ENCODE data around the gene KATNA1.
A peak's percentile ranks its signal among the peaks of the same experiment; 100 is the strongest.
"Not testable (repeated sequence)": the region's sequence is repeated elsewhere in the genome, so short reads cannot be mapped to it uniquely, and the experiment has no call there.

KATNA1 gene

DNA sequence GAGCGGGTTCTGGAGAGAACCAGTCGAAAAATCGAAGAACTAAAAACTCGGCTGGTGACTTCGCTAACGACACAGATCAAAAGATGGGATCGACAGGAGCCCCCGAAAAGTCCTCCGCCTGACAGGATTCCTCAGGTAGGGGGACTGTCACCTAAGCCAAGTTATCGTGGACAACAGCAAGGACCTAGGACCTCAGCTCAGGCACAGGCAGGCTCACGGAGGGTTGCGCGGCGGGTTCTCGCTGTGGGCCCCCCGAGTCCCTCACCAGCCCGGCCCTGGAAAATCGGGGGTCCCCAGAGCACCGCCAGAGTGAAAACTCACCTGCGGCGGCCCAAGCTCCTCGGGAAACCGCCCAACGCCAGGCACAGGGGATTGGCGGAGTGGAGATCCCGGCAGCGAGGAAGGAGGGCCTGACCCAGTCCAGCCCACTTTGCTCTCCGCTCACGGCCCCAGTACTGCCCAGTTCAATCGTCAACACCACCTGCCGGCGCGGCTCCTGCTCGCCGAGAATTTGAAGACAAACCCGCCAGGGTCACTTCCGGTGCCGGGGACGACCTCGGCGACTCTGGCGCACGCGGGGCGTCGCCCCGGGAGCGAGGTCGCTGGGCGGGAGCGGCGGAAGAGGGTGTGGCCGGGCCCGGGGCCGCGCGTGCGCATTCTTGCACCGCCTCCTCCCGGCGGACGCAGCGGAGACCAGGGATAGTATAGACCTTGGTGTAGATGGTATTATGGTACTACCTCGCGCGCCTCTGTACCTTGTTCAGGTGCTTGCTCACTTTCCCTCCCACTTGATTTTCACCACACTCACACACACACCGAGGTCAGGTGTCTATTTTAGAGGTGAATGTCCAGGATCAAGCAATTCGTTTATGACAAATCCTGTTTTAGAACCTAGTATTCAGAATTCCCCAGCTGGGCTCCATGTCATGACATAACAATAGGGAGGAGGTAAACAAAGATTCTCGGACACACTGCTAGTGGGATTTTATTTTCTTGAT, at the start of gene KATNA1:
Gene KATNA1 (minus strand): TSS at position 567 of the 998 bp plus-strand sequence. CDS start 10,167 bp downstream, outside the sequence.
- Mint-ChIP-seq H3K4me1 (peaks cover 11% of the 10 kb centered on the region), H3K4me3 (peak within 1 kb of the TSS; percentile 89 to 91), H3K9me3 (no peaks in the 10 kb centered on the region), H3K27ac (peak within 1 kb of the TSS; percentile 92 to 97), H3K27me3 (no peaks in the 10 kb centered on the region)
- DNase-seq (peak; percentile 92 to 93), ATAC-seq (peak; percentile 95)

DNA sequence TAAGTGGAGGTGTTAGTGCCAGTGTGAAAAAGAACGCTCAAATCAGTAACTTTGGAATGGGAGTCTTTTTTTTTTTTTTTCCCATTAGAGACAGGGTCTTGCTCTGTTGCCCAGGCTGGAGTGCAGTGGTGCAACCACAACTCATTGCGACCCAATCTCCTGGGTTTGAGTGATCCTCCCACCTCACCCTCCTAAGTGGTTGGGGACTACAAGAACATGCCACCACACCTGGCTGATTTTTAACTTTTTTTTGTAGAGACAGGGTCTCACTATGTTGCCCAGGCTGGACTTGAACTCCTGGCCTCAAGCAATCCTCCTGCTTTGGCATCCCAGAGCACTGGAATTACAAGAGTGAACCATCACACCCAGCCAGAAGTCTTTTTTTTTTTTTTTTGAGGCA, 49.7 kb upstream of the KATNA1 start:
- Mint-ChIP-seq H3K27me3 (no peaks in the 10 kb centered on the region), H3K4me1 (peaks cover 8% of the 10 kb centered on the region)
- no peak for ATAC-seq

GRCh38 chr6:149696901-149697300, 48.4 kb upstream of the KATNA1 start:
- ATAC-seq (no peak), DNase-seq (no peak)
- no peaks in the 10 kb centered on the region for H3K27me3 Mint-ChIP-seq
- no peak overlapping the region for H3K4me3 Mint-ChIP-seq
- H3K4me1 Mint-ChIP-seq = peaks cover 8% of the 10 kb centered on the region
- no peak overlapping the region for H3K27ac Mint-ChIP-seq
- no peaks in the 10 kb centered on the region for H3K9me3 Mint-ChIP-seq

More for the DNA sequence above, 49.7 kb upstream of the KATNA1 start:
- DNase-seq = no peak
- H3K4me3 Mint-ChIP-seq = no peak overlapping the region
- H3K9me3 Mint-ChIP-seq = no peaks in the 10 kb centered on the region
- peak overlapping the region in 1 of 2 donors; percentile 42 for H3K27ac Mint-ChIP-seq

GRCh38 chr6:149694921-149695320, 46.4 kb upstream of the KATNA1 start:
- H3K27ac Mint-ChIP-seq = no peak overlapping the region
- ATAC-seq (no peak), DNase-seq (no peak)
- no peaks in the 10 kb centered on the region for H3K27me3 Mint-ChIP-seq
- H3K9me3 Mint-ChIP-seq = no peaks in the 10 kb centered on the region
- H3K4me1 Mint-ChIP-seq = peaks cover 8% of the 10 kb centered on the region
- no peak overlapping the region for H3K4me3 Mint-ChIP-seq

- no peaks in the 10 kb centered on the region for H3K9me3 Mint-ChIP-seq
- H3K27ac Mint-ChIP-seq = no peak overlapping the region
- no peak for DNase-seq
- H3K4me3 Mint-ChIP-seq = no peak overlapping the region
- H3K27me3 Mint-ChIP-seq = no peaks in the 10 kb centered on the region
- H3K4me1 Mint-ChIP-seq = peaks cover 23% of the 10 kb centered on the region
- no peak for ATAC-seq
Measured at GRCh38 chr6:149691201-149691600, 42.7 kb upstream of the KATNA1 start.

DNA sequence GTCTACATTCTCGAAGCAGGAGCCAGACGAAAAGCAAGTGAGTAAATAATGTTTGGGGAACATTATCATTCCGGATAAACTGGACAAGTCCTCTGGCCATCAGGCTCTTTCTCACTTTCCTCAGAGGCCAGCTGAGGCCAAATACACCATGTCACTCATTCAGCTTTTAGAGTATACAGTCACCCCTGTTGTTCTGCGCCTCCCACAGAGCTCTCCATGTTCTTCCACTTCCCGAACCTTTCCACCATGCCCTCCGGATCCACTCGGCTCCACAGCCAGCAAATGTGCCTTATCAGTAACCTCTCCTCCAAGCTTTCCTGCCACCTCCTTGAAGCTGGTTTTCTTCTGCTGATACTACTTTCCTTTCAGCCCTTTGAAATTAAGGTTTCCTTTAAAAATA, 37.7 kb upstream of the KATNA1 start:
- Mint-ChIP-seq H3K4me1 (peaks cover 35% of the 10 kb centered on the region), H3K9me3 (no peaks in the 10 kb centered on the region)
- ATAC-seq = no peak

DNA sequence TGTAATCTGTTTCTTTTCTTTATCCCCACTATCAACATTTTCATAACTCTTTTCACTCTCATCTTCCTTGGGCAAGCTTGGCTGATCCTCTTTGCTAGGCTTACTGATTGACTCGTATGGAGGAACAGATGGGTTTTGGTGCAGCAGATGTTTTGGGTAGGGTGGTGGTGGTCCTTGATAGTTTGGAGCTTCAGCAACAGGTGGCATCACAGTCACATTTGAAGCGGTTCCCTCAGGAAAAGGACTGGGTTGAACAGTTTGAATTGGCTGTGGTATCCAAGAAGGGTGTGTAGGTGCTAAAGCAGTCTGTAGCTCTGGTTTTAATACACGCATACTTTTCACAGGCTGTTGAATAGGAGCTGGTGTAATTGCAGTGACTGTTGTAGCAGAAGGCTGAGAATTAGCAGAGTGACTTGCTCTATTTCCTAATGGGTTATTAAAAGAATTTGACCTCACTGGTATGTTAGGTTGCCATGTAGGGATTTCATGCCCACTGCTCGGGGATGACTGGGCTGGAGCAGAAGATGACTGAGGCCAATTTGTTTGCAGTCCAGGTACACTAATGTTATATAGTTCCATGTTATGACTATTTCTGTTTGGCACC, 34.8 kb upstream of the KATNA1 start:
- no peak overlapping the region for H3K4me3 Mint-ChIP-seq
- H3K27ac Mint-ChIP-seq = no peak overlapping the region
- no peaks in the 10 kb centered on the region for H3K9me3 Mint-ChIP-seq
- ATAC-seq (no peak), DNase-seq (no peak)
- peaks cover 31% of the 10 kb centered on the region for H3K4me1 Mint-ChIP-seq
- no peaks in the 10 kb centered on the region for H3K27me3 Mint-ChIP-seq

More for the DNA sequence above, 37.7 kb upstream of the KATNA1 start:
- Mint-ChIP-seq H3K27ac (peak overlapping the region in 1 of 2 donors; percentile 37), H3K27me3 (no peaks in the 10 kb centered on the region), H3K4me3 (peak overlapping the region in 1 of 2 donors; percentile 7)
- no peak for DNase-seq

DNA sequence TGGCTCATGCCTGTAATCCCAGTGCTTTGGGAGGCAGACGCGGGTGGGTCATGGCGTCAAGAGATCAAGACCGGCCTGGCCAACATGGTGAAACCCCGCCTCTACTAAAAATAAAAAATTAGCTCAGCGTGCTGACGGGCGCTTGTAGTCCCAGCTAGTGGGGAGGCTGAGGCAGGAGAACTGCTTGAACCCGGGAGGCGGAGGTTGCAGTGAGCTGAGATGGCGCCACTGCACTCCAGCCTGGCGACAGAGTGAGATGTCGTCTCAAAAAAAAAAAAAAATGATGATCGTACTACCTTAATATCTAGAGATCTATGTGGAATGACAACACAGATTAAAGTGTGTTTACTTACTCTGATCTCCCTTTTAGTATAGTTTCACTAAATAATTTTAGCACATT, 33.3 kb upstream of the KATNA1 start:
- not testable (repeated sequence) for H3K9me3 Mint-ChIP-seq, ATAC-seq, H3K27me3 Mint-ChIP-seq, H3K4me3 Mint-ChIP-seq, H3K27ac Mint-ChIP-seq, DNase-seq
- peaks cover 18% of the 10 kb centered on the region for H3K4me1 Mint-ChIP-seq

- H3K4me1 Mint-ChIP-seq = peaks cover 12% of the 10 kb centered on the region
Measured at GRCh38 chr6:149681209-149681608, 32.7 kb upstream of the KATNA1 start.

GRCh38 chr6:149680503-149680902, 32.0 kb upstream of the KATNA1 start:
- no peak overlapping the region for H3K27ac Mint-ChIP-seq
- H3K4me1 Mint-ChIP-seq = peaks cover 9% of the 10 kb centered on the region
- DNase-seq = no peak

More at GRCh38 chr6:149681209-149681608, 32.7 kb upstream of the KATNA1 start:
- Mint-ChIP-seq H3K4me3 (no peak overlapping the region), H3K27ac (no peak overlapping the region), H3K9me3 (no peaks in the 10 kb centered on the region), H3K27me3 (no peaks in the 10 kb centered on the region)
- no peak for ATAC-seq
- DNase-seq = no peak

DNA sequence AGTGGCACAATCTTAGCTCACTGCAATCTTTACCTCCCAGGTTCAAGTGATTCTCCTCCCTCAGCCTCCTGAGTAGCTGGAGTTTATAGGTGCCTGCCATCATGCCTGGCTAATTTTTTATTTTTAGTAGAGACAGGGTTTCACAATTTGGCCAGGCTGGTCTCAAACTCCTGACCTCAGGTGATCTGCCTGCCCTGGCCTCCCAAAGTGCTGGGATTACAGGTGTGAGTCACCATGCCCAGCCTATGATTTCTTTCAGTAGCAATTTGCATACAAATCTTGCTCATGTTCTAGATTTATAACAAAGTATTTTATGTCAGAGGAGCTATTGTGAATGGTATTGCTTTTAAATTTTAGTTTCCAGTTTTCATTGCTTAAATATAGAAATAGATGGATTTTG, 23.8 kb upstream of the KATNA1 start:
- not testable (repeated sequence) for H3K27me3 Mint-ChIP-seq, ATAC-seq, H3K9me3 Mint-ChIP-seq, H3K4me3 Mint-ChIP-seq, DNase-seq, H3K4me1 Mint-ChIP-seq
- H3K27ac Mint-ChIP-seq = peak overlapping the region in 1 of 2 donors; percentile 77

More at GRCh38 chr6:149680503-149680902, 32.0 kb upstream of the KATNA1 start:
- Mint-ChIP-seq H3K9me3 (no peaks in the 10 kb centered on the region), H3K27me3 (no peaks in the 10 kb centered on the region), H3K4me3 (no peak overlapping the region)
- no peak for ATAC-seq

DNA sequence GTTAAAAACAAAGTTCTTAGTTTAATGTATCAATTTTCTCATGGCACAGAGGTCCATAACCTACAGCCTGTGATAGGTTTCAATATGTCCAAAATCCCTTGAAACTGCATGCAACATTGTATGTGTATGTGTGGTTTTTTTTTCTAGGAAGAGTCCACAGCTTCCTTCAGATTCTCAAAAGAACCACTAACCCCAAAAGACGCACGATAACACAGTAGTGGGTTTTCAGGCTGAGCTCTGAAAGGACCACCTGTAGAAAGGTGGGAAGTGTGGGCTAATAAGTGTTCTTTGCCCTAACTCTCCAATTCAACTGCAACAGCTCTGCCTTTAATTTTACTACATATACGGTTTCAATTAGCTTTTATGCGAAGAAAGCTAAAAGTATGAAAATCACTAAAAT, 11.5 kb upstream of the KATNA1 start:
- ATAC-seq = peak; percentile 67
- peaks cover 13% of the 10 kb centered on the region for H3K4me1 Mint-ChIP-seq
- H3K9me3 Mint-ChIP-seq = no peaks in the 10 kb centered on the region
- H3K27ac Mint-ChIP-seq = no peak overlapping the region
- no peak overlapping the region for H3K4me3 Mint-ChIP-seq
- H3K27me3 Mint-ChIP-seq = no peaks in the 10 kb centered on the region
- no peak for DNase-seq

DNA sequence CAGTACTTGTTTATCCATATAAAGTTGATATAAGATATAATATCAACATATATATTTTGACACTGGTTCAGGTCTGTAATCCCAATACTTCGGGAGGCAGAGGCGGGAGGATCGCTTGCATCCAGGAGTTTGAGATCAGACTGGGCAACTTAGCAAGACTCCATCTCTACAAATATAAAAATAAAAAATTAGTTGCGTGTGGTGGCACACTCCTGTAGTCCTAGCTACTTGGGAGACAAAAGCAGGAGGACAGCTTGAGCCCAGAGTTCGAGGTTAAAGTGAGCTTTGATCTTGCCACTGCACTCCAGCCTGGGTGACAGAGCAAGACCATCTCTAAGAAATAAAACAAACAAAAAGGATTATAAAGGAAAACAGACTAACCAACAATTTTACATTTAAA, 8.9 kb upstream of the KATNA1 start:
- ATAC-seq (no peak), DNase-seq (no peak)
- no peak overlapping the region for H3K4me3 Mint-ChIP-seq
- no peak overlapping the region for H3K27ac Mint-ChIP-seq
- no peaks in the 10 kb centered on the region for H3K9me3 Mint-ChIP-seq
- no peaks in the 10 kb centered on the region for H3K27me3 Mint-ChIP-seq
- peaks cover 13% of the 10 kb centered on the region for H3K4me1 Mint-ChIP-seq

DNA sequence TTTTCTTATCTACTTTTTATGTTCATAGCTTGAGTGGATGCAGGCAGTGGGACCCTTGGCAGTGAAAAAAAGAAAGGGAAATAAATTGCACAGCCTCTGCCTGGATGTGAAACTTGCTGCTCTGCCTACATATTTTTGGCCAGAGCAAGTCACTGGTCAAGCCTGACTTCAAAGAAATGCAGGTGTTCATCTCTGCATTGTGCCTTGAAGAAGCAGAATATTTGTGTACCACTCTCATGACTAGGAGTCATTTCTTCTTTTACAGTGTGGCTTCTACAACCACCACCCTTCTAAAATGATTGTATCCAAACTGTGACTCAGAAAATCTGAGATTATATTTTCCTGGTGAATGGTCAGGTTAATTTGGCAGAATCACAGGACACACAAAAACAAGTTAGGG, 2.5 kb upstream of the KATNA1 start:
- Mint-ChIP-seq H3K27me3 (no peaks in the 10 kb centered on the region), H3K27ac (no peak overlapping the region), H3K9me3 (no peaks in the 10 kb centered on the region), H3K4me1 (peaks cover 4% of the 10 kb centered on the region), H3K4me3 (no peak overlapping the region)
- DNase-seq = no peak
- no peak for ATAC-seq

DNA sequence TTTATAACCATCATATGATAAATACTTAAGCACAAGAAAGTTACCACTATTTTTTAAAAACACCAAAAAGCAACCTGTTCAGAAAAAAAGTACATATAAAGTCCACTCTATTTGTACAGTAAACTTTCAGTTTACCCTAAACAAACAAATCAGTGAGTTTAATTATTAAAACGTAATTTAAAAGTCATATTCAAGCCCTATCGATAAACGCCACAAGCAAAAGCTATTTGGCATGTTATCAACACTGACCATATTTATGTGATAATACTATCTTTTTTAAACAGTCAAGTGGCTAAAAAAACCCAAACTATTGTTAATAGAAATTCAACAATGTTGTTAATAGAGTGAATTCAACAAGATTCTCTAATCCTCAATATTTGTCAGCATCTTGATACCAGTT, 1.9 kb downstream of the KATNA1 start:
- H3K27ac Mint-ChIP-seq = no peak overlapping the region
- H3K4me3 Mint-ChIP-seq = peak overlapping the region; percentile 89 to 91
- DNase-seq (no peak), ATAC-seq (no peak)
- H3K9me3 Mint-ChIP-seq = no peaks in the 10 kb centered on the region
- H3K27me3 Mint-ChIP-seq = no peaks in the 10 kb centered on the region
- peaks cover 18% of the 10 kb centered on the region for H3K4me1 Mint-ChIP-seq
